DOHH2 (cell line): ENCODE measurements around the gene RASGRF1.

ENCODE experiments used
- H3F3A ChIP-seq: fragments of 200-600 bp; sonication (generic), shearing (Covaris generic); 2 replicates; pipeline ENCODE4 v1.6.0; 2016; ENCODE audit warnings: antibody characterized with exemption, mild to moderate bottlenecking; ENCODE audit not compliant: control insufficient read depth, insufficient read depth
- H3K27ac ChIP-seq: fragments of 200-600 bp; sonication (generic); 2 replicates; pipeline ENCODE4 v1.5.1; 2014; ENCODE audit warnings: low read depth, mild to moderate bottlenecking, low read length, moderate library complexity
- H3K27me3 ChIP-seq: fragments of 200-600 bp; sonication (generic); 2 replicates; pipeline ENCODE4 v1.6.1; 2014; ENCODE audit warnings: mild to moderate bottlenecking, low read length, mixed read lengths; ENCODE audit not compliant: control insufficient read depth
- H3K36me3 ChIP-seq: fragments of 200-600 bp; sonication (generic); 2 replicates; pipeline ENCODE4 v1.6.1; 2014; ENCODE audit warnings: mild to moderate bottlenecking, low read length, moderate library complexity, mixed read lengths; ENCODE audit not compliant: control insufficient read depth
- H3K4me1 ChIP-seq: fragments of 200-600 bp; sonication (generic); 2 replicates; pipeline ENCODE4 v1.6.1; 2014; ENCODE audit warnings: mild to moderate bottlenecking, low read length, mixed read lengths; ENCODE audit not compliant: control insufficient read depth
- H3K4me2 ChIP-seq: fragments of 200-600 bp; sonication (generic); 2 replicates; pipeline ENCODE4 v1.6.0; 2014; ENCODE audit warnings: mild to moderate bottlenecking, low read length, moderate library complexity
- H3K4me3 ChIP-seq: fragments of 200-600 bp; sonication (generic); 2 replicates; pipeline ENCODE4 v1.5.1; 2014; ENCODE audit warnings: mild to moderate bottlenecking, low read length, mixed read lengths
- H3K79me2 ChIP-seq: fragments of 200-600 bp; sonication (generic); 2 replicates; pipeline ENCODE4 v1.6.1; 2014; ENCODE audit warnings: mild to moderate bottlenecking, low read length, mixed read lengths; ENCODE audit not compliant: control insufficient read depth
- H3K9me2 ChIP-seq: fragments of 200-600 bp; sonication (generic); replicated peaks from 2 replicates; pipeline ENCODE4 v1.6.1; 2014; ENCODE audit warnings: mild to moderate bottlenecking, low read length, mixed read lengths; ENCODE audit not compliant: control insufficient read depth
- H3K9me3 ChIP-seq: fragments of 200-600 bp; sonication (generic); 2 replicates; pipeline ENCODE4 v1.6.1; 2014; ENCODE audit warnings: antibody characterized with exemption, low read length, mixed read lengths; ENCODE audit not compliant: control insufficient read depth, insufficient read depth
- H4K20me1 ChIP-seq: fragments of 200-600 bp; sonication (generic); 2 replicates; pipeline ENCODE4 v1.6.0; 2014; ENCODE audit warnings: low read depth, mild to moderate bottlenecking, antibody characterized with exemption, low read length, moderate library complexity; ENCODE audit not compliant: control insufficient read depth, insufficient read depth
- CTCF ChIP-seq: fragments of 200-600 bp; sonication (generic); IDR thresholded peaks from one replicate; pipeline ENCODE4 v1.5.1; 2014; ENCODE audit warnings: antibody characterized with exemption, mild to moderate bottlenecking, low read depth, low read length; ENCODE audit not compliant: poor library complexity, severe bottlenecking
- EZH2phosphoT487 ChIP-seq: fragments of 200-600 bp; sonication (generic); IDR thresholded peaks from 2 replicates; pipeline ENCODE4 v1.6.1; 2017; ENCODE audit warnings: borderline replicate concordance, mild to moderate bottlenecking, antibody characterized with exemption, low read length, moderate library complexity, mixed read lengths

Gene RASGRF1

GRCh38 chr15:78925076-78925624, 165.4 kb downstream of the RASGRF1 start:
- no peak overlapping the region for H3K4me2 ChIP-seq
- H3K36me3 ChIP-seq, result peaks cover 87% of the 10 kb centered on the region
- H3F3A ChIP-seq, result peaks cover 22% of the 10 kb centered on the region
- H3K27ac ChIP-seq, result no peak overlapping the region
- no peaks in the 10 kb centered on the region for H3K27me3 ChIP-seq
- no peaks in the 10 kb centered on the region for H3K79me2 ChIP-seq
- TF ChIP-seq CTCF (no peak), EZH2phosphoT487 (no peak)
- no peaks in the 10 kb centered on the region for H3K9me3 ChIP-seq
- no peaks in the 10 kb centered on the region for H3K4me1 ChIP-seq
- H3K9me2 ChIP-seq, result no peaks in the 10 kb centered on the region
- no peaks in the 10 kb centered on the region for H4K20me1 ChIP-seq
- no peak overlapping the region for H3K4me3 ChIP-seq

GRCh38 chr15:78923480-78924360, 166.9 kb downstream of the RASGRF1 start:
- H3K4me2 ChIP-seq, result no peak overlapping the region
- H3K4me1 ChIP-seq, result no peaks in the 10 kb centered on the region
- H3K4me3 ChIP-seq, result no peak overlapping the region
- no peaks in the 10 kb centered on the region for H3K79me2 ChIP-seq
- H3K27me3 ChIP-seq, result no peaks in the 10 kb centered on the region
- no peaks in the 10 kb centered on the region for H3K9me3 ChIP-seq
- H3K36me3 ChIP-seq, result peaks cover 73% of the 10 kb centered on the region
- H3K9me2 ChIP-seq, result no peaks in the 10 kb centered on the region
- no peak for TF ChIP-seq CTCF
- no peak for TF ChIP-seq EZH2phosphoT487
- peaks cover 30% of the 10 kb centered on the region for H3F3A ChIP-seq
- H4K20me1 ChIP-seq, result no peaks in the 10 kb centered on the region
- no peak overlapping the region for H3K27ac ChIP-seq

GRCh38 chr15:78923015-78923414, 167.6 kb downstream of the RASGRF1 start:
- Histone ChIP-seq H3K4me2 (no peak overlapping the region), H3K27ac (no peak overlapping the region), H3K36me3 (peaks cover 68% of the 10 kb centered on the region), H3F3A (peaks cover 30% of the 10 kb centered on the region), H3K4me3 (no peak overlapping the region), H3K9me2 (no peaks in the 10 kb centered on the region), H4K20me1 (no peaks in the 10 kb centered on the region), H3K9me3 (no peaks in the 10 kb centered on the region), H3K27me3 (no peaks in the 10 kb centered on the region), H3K4me1 (no peaks in the 10 kb centered on the region), H3K79me2 (no peaks in the 10 kb centered on the region)
- TF ChIP-seq CTCF (no peak), EZH2phosphoT487 (no peak)
